Esophagus muscularis mucosa (tissue), 4 donors: Measurements from ENCODE around the gene ZNF8.

ENCODE experiments used
- EP300 ChIP-seq: sonication (generic); formaldehyde crosslinking; IDR thresholded peaks from one replicate; pipeline ENCODE4 v1.6.1; 2017; ENCODE audit warnings: antibody characterized with exemption
- POLR2A ChIP-seq: fragments of 450-650 bp; IDR thresholded peaks from one replicate; pipeline ENCODE4 v1.6.1; 2017; ENCODE audit warnings: antibody characterized with exemption, moderate library complexity, mild to moderate bottlenecking, low read depth
- POLR2AphosphoS5 ChIP-seq, 2 donors: sonication (generic); formaldehyde crosslinking; IDR thresholded peaks; one replicate each; pipeline ENCODE4 v1.6.1; 2017; ENCODE audit warnings: antibody characterized with exemption in 2 of 2
- TF ChIP-seq, protein P1 (sequence below), 3 experiments: fragments of 200-600 bp in 2 of 3; fragments of 450-650 bp in 1 of 3; sonication (generic) in 2 of 3; IDR thresholded peaks; one replicate each; pipeline ENCODE4 v1.5.1; 2017 to 2019; ENCODE audit warnings: antibody characterized with exemption in 3 of 3, mild to moderate bottlenecking in 2 of 3, moderate library complexity in 1 of 3

DNA sequence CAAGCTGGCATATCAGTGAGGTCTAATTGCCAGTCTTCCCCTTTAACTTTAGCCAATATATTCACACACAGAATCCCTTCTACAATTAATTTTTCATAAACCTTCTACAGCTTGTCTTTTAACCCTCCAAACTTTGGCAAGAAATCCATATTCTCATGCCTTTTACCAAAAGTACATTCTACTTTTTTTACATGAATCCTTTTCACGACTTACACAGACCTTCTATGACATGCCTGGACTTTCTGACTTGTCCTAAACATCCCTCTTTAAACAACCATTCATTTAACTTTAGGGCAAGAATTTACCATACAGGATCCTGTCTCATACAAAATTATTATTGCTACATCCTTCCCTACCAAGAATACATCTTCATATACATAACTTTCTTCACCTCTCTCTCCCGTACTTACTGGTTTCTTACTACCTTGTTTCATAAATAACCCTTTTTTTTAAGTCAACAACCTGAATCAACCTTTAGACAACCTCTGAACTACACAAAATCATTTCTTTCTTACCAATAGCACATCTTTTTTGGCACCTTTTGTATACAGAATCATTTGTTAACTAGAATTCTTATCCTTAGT, 26.6 kb upstream of the ZNF8 start:
- TF ChIP-seq, protein P1, sequence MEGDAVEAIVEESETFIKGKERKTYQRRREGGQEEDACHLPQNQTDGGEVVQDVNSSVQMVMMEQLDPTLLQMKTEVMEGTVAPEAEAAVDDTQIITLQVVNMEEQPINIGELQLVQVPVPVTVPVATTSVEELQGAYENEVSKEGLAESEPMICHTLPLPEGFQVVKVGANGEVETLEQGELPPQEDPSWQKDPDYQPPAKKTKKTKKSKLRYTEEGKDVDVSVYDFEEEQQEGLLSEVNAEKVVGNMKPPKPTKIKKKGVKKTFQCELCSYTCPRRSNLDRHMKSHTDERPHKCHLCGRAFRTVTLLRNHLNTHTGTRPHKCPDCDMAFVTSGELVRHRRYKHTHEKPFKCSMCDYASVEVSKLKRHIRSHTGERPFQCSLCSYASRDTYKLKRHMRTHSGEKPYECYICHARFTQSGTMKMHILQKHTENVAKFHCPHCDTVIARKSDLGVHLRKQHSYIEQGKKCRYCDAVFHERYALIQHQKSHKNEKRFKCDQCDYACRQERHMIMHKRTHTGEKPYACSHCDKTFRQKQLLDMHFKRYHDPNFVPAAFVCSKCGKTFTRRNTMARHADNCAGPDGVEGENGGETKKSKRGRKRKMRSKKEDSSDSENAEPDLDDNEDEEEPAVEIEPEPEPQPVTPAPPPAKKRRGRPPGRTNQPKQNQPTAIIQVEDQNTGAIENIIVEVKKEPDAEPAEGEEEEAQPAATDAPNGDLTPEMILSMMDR (IDR thresholded peaks at IDR 0.05): no peak
- TF ChIP-seq POLR2A (no peak), EP300 (no peak), POLR2AphosphoS5 (IDR thresholded peaks at IDR 0.05) (no peak)
